LNCAP (cell line): ENCODE measurements around the gene SCLT1.

Experiments used
- TF ChIP-seq, protein P1 (sequence below): fragments of 450-650 bp; IDR thresholded peaks from 2 replicates; pipeline ENCODE4 v1.5.1; 2017; ENCODE audit warnings: mild to moderate bottlenecking

Gene SCLT1

DNA sequence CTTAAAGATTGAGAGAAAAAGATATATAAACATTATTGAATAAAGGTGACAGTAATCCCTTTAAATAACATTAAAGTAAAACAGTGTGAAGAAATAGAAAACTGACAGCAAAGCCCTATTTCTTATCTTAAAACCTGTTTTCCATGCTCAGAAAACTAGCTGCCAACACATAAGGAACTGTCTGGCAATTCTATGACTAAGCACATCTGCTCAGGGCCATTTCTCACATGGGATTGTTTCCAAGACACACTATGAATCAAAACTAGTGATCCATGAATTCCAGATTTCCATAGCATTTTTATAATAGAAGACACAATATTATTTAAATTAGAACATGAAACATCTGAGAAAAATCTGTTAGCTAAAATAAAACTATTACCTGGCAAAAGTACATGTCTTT is 113.4 kb downstream of the SCLT1 start:
- TF ChIP-seq, protein P1, sequence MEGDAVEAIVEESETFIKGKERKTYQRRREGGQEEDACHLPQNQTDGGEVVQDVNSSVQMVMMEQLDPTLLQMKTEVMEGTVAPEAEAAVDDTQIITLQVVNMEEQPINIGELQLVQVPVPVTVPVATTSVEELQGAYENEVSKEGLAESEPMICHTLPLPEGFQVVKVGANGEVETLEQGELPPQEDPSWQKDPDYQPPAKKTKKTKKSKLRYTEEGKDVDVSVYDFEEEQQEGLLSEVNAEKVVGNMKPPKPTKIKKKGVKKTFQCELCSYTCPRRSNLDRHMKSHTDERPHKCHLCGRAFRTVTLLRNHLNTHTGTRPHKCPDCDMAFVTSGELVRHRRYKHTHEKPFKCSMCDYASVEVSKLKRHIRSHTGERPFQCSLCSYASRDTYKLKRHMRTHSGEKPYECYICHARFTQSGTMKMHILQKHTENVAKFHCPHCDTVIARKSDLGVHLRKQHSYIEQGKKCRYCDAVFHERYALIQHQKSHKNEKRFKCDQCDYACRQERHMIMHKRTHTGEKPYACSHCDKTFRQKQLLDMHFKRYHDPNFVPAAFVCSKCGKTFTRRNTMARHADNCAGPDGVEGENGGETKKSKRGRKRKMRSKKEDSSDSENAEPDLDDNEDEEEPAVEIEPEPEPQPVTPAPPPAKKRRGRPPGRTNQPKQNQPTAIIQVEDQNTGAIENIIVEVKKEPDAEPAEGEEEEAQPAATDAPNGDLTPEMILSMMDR, result no peak

- TF ChIP-seq, protein P1, result no peak
Measured at GRCh38 chr4:128978985-128979384, 114.4 kb downstream of the SCLT1 start.

DNA sequence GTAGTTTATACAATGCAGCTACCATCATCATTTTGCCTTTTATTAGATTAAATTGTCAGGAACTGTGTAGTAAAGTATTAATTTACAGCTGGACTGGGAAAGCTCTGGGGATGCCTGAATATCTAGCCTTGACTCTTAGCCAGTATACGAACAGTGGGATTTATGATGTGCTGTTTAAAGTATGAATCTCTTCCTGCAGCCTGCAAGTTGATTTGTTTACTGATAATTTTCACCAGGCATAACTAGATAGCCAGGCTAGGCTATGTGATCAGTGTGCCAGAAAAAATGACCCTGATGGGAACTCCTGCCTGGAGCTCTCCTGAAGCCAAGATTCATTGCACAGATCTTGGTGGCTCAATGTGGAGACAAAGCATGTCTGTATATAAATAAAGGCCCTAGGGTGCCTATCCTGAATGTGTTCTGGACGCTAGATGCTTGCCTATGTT is 119.2 kb downstream of the SCLT1 start:
- TF ChIP-seq, protein P1, result no peak

DNA sequence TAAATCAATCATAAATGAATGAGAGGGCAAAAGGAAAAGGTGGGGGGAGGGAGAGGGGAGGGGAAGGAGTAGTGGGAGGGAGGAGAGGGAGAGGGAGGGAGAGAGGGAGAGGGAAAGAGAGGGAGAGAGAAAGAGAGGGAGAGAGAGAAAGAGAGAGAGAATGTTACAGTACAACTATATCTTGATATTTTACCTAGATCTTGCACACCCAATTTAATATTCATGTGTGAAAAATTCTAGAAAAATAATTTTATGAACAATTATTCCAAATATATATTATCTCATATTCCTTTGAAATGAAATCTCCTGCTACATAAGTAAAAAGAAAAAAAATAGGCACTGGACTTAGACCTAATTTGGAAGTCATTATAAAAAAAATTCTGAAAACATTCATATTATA is 120.0 kb downstream of the SCLT1 start:
- TF ChIP-seq, protein P1, result no peak

DNA sequence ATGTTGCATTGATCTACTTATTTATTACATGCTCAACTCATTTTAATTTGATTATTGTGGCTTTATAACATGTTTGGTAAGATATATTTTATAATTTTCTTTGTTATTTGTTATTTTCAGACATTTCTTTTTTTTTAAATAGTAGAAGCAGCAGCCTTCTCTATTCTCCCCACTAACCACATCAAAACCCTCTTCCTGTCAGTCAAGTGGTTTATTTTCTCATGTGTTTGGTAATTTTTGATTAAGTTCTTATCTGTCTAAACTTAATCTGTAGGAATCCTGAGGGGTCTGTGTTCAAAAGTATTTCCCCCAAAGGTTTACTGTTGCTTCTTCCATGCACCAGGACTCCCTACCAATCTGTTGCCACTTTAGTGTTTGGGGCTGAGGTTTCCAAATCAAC is 131.9 kb downstream of the SCLT1 start:
- TF ChIP-seq, protein P1, result no peak

- TF ChIP-seq, protein P1, result no peak
Measured at GRCh38 chr4:128958194-128958593, 135.1 kb downstream of the SCLT1 start.

- TF ChIP-seq, protein P1, result no peak
Measured at GRCh38 chr4:128957459-128957858, 135.9 kb downstream of the SCLT1 start.

GRCh38 chr4:128955751-128956150 is 137.6 kb downstream of the SCLT1 start:
- TF ChIP-seq, protein P1, result no peak
